ENCODE measurements around the gene RAI14.
"Not testable (repeated sequence)": the region's sequence is repeated elsewhere in the genome, so short reads cannot be mapped to it uniquely, and the experiment has no call there.

RAI14 gene

GRCh38 chr5:34717426-34718327 is 61.5 kb downstream of the RAI14 start:
- DNase-seq (ENCODE audit: insufficient read length, low spot score) (no peak), FAIRE-seq (no peak)
- TF ChIP-seq POLR2AphosphoS5 (IDR thresholded peaks at IDR 0.05; ENCODE audit: low read depth, low read length), result no peak

GRCh38 chr5:34718516-34718915 is 62.4 kb downstream of the RAI14 start:
- TF ChIP-seq TAF1 (IDR thresholded peaks at IDR 0.05; ENCODE audit: low read depth, low read length) (no peak), POLR2A (IDR thresholded peaks at IDR 0.05; ENCODE audit: low read depth, low read length) (no peak), POU2F2 (IDR thresholded peaks at IDR 0.05; ENCODE audit: low read depth, low read length) (no peak)
- DNase-seq (ENCODE audit: insufficient read length, low spot score) (no peak), FAIRE-seq (no peak)

- FAIRE-seq (no peak), DNase-seq (ENCODE audit: insufficient read length, low spot score) (no peak)
- TF ChIP-seq POU2F2 (IDR thresholded peaks at IDR 0.05; ENCODE audit: low read depth, low read length) (no peak), SPI1 (IDR thresholded peaks at IDR 0.05; ENCODE audit: low read depth, low read length) (no peak), PAX5 (IDR thresholded peaks at IDR 0.05; ENCODE audit: insufficient read depth, low read length, severe bottlenecking) (no peak), POLR2A (IDR thresholded peaks at IDR 0.05; ENCODE audit: low read depth, low read length) (no peak), TAF1 (IDR thresholded peaks at IDR 0.05; ENCODE audit: low read depth, low read length) (no peak), POLR2AphosphoS5 (IDR thresholded peaks at IDR 0.05; ENCODE audit: low read depth, low read length) (no peak)
These were observed 62.9 kb downstream of the RAI14 start for GRCh38 chr5:34719029-34719428.

- DNase-seq (ENCODE audit: insufficient read length, low spot score) (no peak), FAIRE-seq (no peak)
- TF ChIP-seq TAF1 (IDR thresholded peaks at IDR 0.05; ENCODE audit: low read depth, low read length) (no peak), POU2F2 (IDR thresholded peaks at IDR 0.05; ENCODE audit: low read depth, low read length) (no peak), PAX5 (IDR thresholded peaks at IDR 0.05; ENCODE audit: insufficient read depth, low read length, severe bottlenecking) (no peak)
These were observed 65.2 kb downstream of the RAI14 start for GRCh38 chr5:34721327-34721726.

- TF ChIP-seq TAF1 (IDR thresholded peaks at IDR 0.05; ENCODE audit: low read depth, low read length), result no peak
- TF ChIP-seq SPI1 (IDR thresholded peaks at IDR 0.05; ENCODE audit: low read depth, low read length), result no peak
- no peak for TF ChIP-seq POLR2A (IDR thresholded peaks at IDR 0.05; ENCODE audit: low read depth, low read length)
- TF ChIP-seq PAX5 (IDR thresholded peaks at IDR 0.05; ENCODE audit: insufficient read depth, low read length, severe bottlenecking), result no peak
- no peak for TF ChIP-seq POU2F2 (IDR thresholded peaks at IDR 0.05; ENCODE audit: low read depth, low read length)
- TF ChIP-seq POLR2AphosphoS5 (IDR thresholded peaks at IDR 0.05; ENCODE audit: low read depth, low read length), result no peak
- FAIRE-seq (no peak), DNase-seq (ENCODE audit: insufficient read length, low spot score) (no peak)
These were observed 66.1 kb downstream of the RAI14 start for GRCh38 chr5:34722183-34722582.

GRCh38 chr5:34724741-34725140 is 68.6 kb downstream of the RAI14 start:
- no peak for FAIRE-seq
- TF ChIP-seq SPI1 (IDR thresholded peaks at IDR 0.05; ENCODE audit: low read depth, low read length), result no peak
- TF ChIP-seq POLR2A (IDR thresholded peaks at IDR 0.05; ENCODE audit: low read depth, low read length), result no peak
- no peak for TF ChIP-seq TAF1 (IDR thresholded peaks at IDR 0.05; ENCODE audit: low read depth, low read length)
- TF ChIP-seq POLR2AphosphoS5 (IDR thresholded peaks at IDR 0.05; ENCODE audit: low read depth, low read length), result no peak
- no peak for TF ChIP-seq PAX5 (IDR thresholded peaks at IDR 0.05; ENCODE audit: insufficient read depth, low read length, severe bottlenecking)
- TF ChIP-seq POU2F2 (IDR thresholded peaks at IDR 0.05; ENCODE audit: low read depth, low read length), result no peak
- DNase-seq (ENCODE audit: insufficient read length, low spot score), result no peak

GRCh38 chr5:34727166-34727749 is 71.1 kb downstream of the RAI14 start:
- DNase-seq (ENCODE audit: insufficient read length, low spot score); FAIRE-seq: not testable (repeated sequence)

- TF ChIP-seq TAF1 (IDR thresholded peaks at IDR 0.05; ENCODE audit: low read depth, low read length) (no peak), POU2F2 (IDR thresholded peaks at IDR 0.05; ENCODE audit: low read depth, low read length) (no peak), SPI1 (IDR thresholded peaks at IDR 0.05; ENCODE audit: low read depth, low read length) (no peak), POLR2A (IDR thresholded peaks at IDR 0.05; ENCODE audit: low read depth, low read length) (no peak), POLR2AphosphoS5 (IDR thresholded peaks at IDR 0.05; ENCODE audit: low read depth, low read length) (no peak), PAX5 (IDR thresholded peaks at IDR 0.05; ENCODE audit: insufficient read depth, low read length, severe bottlenecking) (no peak)
- no peak for DNase-seq (ENCODE audit: insufficient read length, low spot score)
- FAIRE-seq, result no peak
These were observed 72.1 kb downstream of the RAI14 start for GRCh38 chr5:34728236-34728635.

- FAIRE-seq (no peak), DNase-seq (ENCODE audit: insufficient read length, low spot score) (no peak)
- TF ChIP-seq POLR2A (IDR thresholded peaks at IDR 0.05; ENCODE audit: low read depth, low read length) (no peak), SPI1 (IDR thresholded peaks at IDR 0.05; ENCODE audit: low read depth, low read length) (peak; percentile 65)
These were observed 75.5 kb downstream of the RAI14 start for GRCh38 chr5:34731435-34732232.

GRCh38 chr5:34734326-34734725 is 78.2 kb downstream of the RAI14 start:
- FAIRE-seq, result no peak
- DNase-seq (ENCODE audit: insufficient read length, low spot score), result no peak
- no peak for TF ChIP-seq PAX5 (IDR thresholded peaks at IDR 0.05; ENCODE audit: insufficient read depth, low read length, severe bottlenecking)
- TF ChIP-seq SPI1 (IDR thresholded peaks at IDR 0.05; ENCODE audit: low read depth, low read length), result no peak
- no peak for TF ChIP-seq POLR2A (IDR thresholded peaks at IDR 0.05; ENCODE audit: low read depth, low read length)
- TF ChIP-seq TAF1 (IDR thresholded peaks at IDR 0.05; ENCODE audit: low read depth, low read length), result no peak
- TF ChIP-seq POLR2AphosphoS5 (IDR thresholded peaks at IDR 0.05; ENCODE audit: low read depth, low read length), result no peak
- TF ChIP-seq POU2F2 (IDR thresholded peaks at IDR 0.05; ENCODE audit: low read depth, low read length), result no peak

All from GM12891 (cell line).